K562 (cell line): ENCODE measurements around the gene RBMS3. TPM values are rescaled to one million over a fixed set of nuclear protein-coding genes. Genes with fewer than 3 reads are reported as not detected.

ENCODE experiments used
- ATAC-seq: fragments of 200-7000 bp; cut with Tn5 transposase; 3 replicates; pipeline ENCODE4 v1.9.1; 2020; ENCODE audit warnings: moderate library complexity
- BruUV-seq: library from RNA; stranded (reverse); fragments of 400-500 nt; replicated peaks from 2 replicates; lab custom pipeline; 2021; lab: Mats Ljungman, UMichigan
- CTCF ChIA-PET: fragments of 300-600 bp; formaldehyde crosslinking; extraction: SDS; loops from one replicate; lab custom pipeline; 2021; ENCODE audit warnings: low intra/inter-chr PET ratio; lab: Yijun Ruan, JAX
- POLR2A ChIA-PET: fragments of 300-600, 350-650 bp; sonication (Branson Sonifier 250); formaldehyde crosslinking; extraction: SDS; loops from one replicate; lab custom pipeline; 2021; ENCODE audit warnings: antibody characterized with exemption, inconsistent platforms; lab: Yijun Ruan, JAX
- DNase-seq, 4 experiments: peaks; one replicate each; pipeline versions ENCODE4 v3.0.0 to v3.0.0-alpha.2; 2011 to 2018; ENCODE audit warnings: low spot score in 3 of 4, mixed read lengths in 3 of 4; ENCODE audit errors: extremely low read depth in 1 of 4
- FAIRE-seq: peaks from 2 replicates; lab custom pipeline; 2011; peaks lifted over from hg19 to GRCh38; lab: Jason Lieb, UNC
- H2AFZ ChIP-seq: 2 replicates; pipeline ENCODE4 v1.6.0; 2011; ENCODE audit warnings: low read depth, low read length, control low read depth, inconsistent platforms
- H3K27ac ChIP-seq: fragments of 200-600 bp; 3 replicates; pipeline ENCODE4 v1.8.0; 2011; ENCODE audit warnings: low read depth, mild to moderate bottlenecking, control low read depth, inconsistent platforms, low read length, moderate library complexity, mixed read lengths; ENCODE audit errors: extremely low read depth
- H3K27me3 ChIP-seq, 2 experiments: fragments of 300-600 bp in 1 of 2; 2 replicates in 1 of 2; 3 replicates in 1 of 2; pipeline versions ENCODE4 v1.6.0 to v1.8.0; 2011; ENCODE audit warnings: inconsistent platforms in 2 of 2, low read length in 2 of 2, mild to moderate bottlenecking in 1 of 2, mixed read lengths in 1 of 2, moderate library complexity in 1 of 2; ENCODE audit not compliant: control insufficient read depth in 2 of 2, insufficient read depth in 2 of 2
- H3K36me3 ChIP-seq: fragments of 300-600 bp; 3 replicates; pipeline ENCODE4 v1.8.0; 2011; ENCODE audit warnings: mild to moderate bottlenecking, low read length, inconsistent platforms; ENCODE audit not compliant: control insufficient read depth, insufficient read depth
- H3K4me1 ChIP-seq, 2 experiments: fragments of 200-600 bp in 1 of 2; replicated peaks in 1 of 2; 2 replicates in 1 of 2; 3 replicates in 1 of 2; pipeline versions ENCODE4 v1.5.1 to v1.8.0; 2011; ENCODE audit warnings: inconsistent platforms in 2 of 2, low read length in 2 of 2, mild to moderate bottlenecking in 1 of 2, mixed read lengths in 1 of 2, moderate library complexity in 1 of 2; ENCODE audit not compliant: control insufficient read depth in 2 of 2, insufficient read depth in 2 of 2
- H3K4me2 ChIP-seq: 2 replicates; pipeline ENCODE4 v1.6.1; 2011; ENCODE audit warnings: low read length, control low read depth, inconsistent platforms, mixed read lengths; ENCODE audit not compliant: insufficient read depth
- H3K4me3 ChIP-seq: fragments of 200-600 bp; sonication (generic), shearing (Covaris generic); 2 replicates; pipeline ENCODE4 v1.5.1; 2016; ENCODE audit warnings: control low read depth, inconsistent platforms
- H3K79me2 ChIP-seq: fragments of 200-600 bp; 3 replicates; pipeline ENCODE4 v1.8.0; 2011; ENCODE audit warnings: low read length, inconsistent platforms; ENCODE audit not compliant: control insufficient read depth, insufficient read depth
- H3K9ac ChIP-seq, 2 experiments: 2 replicates each; pipeline versions ENCODE4 v1.6.0 to v1.6.1; 2011; ENCODE audit warnings: low read depth in 2 of 2, low read length in 2 of 2, control low read depth in 1 of 2, inconsistent platforms in 1 of 2, mild to moderate bottlenecking in 1 of 2, mixed read lengths in 1 of 2; ENCODE audit not compliant: insufficient read depth in 1 of 2
- H3K9me1 ChIP-seq: one replicate; pipeline ENCODE4 v1.6.0; 2011; ENCODE audit warnings: inconsistent platforms, mild to moderate bottlenecking, low read length, moderate library complexity; ENCODE audit not compliant: control insufficient read depth, insufficient read depth
- H3K9me3 ChIP-seq: replicated peaks from 2 replicates; pipeline ENCODE4 v1.5.1; 2011; ENCODE audit warnings: low read depth, low read length, inconsistent platforms; ENCODE audit not compliant: control insufficient read depth, insufficient read depth
- H4K20me1 ChIP-seq: replicated peaks from 2 replicates; pipeline ENCODE4 v1.6.1; 2011; ENCODE audit warnings: low read length, inconsistent platforms, mixed read lengths; ENCODE audit not compliant: control insufficient read depth, insufficient read depth
- BMI1 ChIP-seq: fragments of 150-350 bp; IDR thresholded peaks from 2 replicates; pipeline ENCODE4 v1.6.1; 2014; ENCODE audit warnings: low read length
- CBX1 ChIP-seq: sonication (generic); IDR thresholded peaks from 2 replicates; pipeline ENCODE4 v1.6.1; 2016; ENCODE audit warnings: antibody characterized with exemption, low read depth, mild to moderate bottlenecking
- CTBP1 ChIP-seq: fragments of 450-650 bp; IDR thresholded peaks from 2 replicates; pipeline ENCODE4 v1.6.1; 2016; ENCODE audit warnings: borderline replicate concordance
- HES1 ChIP-seq: fragments of 450-650 bp; IDR thresholded peaks from 2 replicates; pipeline ENCODE4 v1.6.1; 2016; ENCODE audit warnings: low read depth, mild to moderate bottlenecking, moderate library complexity
- HLTF ChIP-seq: fragments of 450-650 bp; IDR thresholded peaks from 2 replicates; pipeline ENCODE4 v1.6.1; 2016
- HNRNPH1 ChIP-seq: fragments of 200-400 bp; formaldehyde crosslinking; optimal IDR thresholded peaks from 2 replicates; pipeline ENCODE3; 2017; ENCODE audit warnings: low read depth, mild to moderate bottlenecking, low read length, moderate library complexity
- HNRNPLL ChIP-seq: fragments of 200-400 bp; formaldehyde crosslinking; IDR thresholded peaks from 2 replicates; pipeline ENCODE4 v1.6.1; 2017; ENCODE audit warnings: low read length, low read depth, mild to moderate bottlenecking; ENCODE audit not compliant: poor library complexity, severe bottlenecking
- IRF2 ChIP-seq: sonication (generic); formaldehyde crosslinking; IDR thresholded peaks from 2 replicates; pipeline ENCODE4 v1.8.1; 2022; ENCODE audit warnings: mild to moderate bottlenecking, missing genetic modification reagents
- MCM5 ChIP-seq: fragments of 450-650 bp; IDR thresholded peaks from 2 replicates; pipeline ENCODE4 v1.6.1; 2016; ENCODE audit warnings: low read depth
- PBX2 ChIP-seq, 2 experiments: IDR thresholded peaks in 1 of 2; conservative IDR thresholded peaks in 1 of 2; 2 replicates each; pipeline ENCODE4 v1.6.1; 2016; ENCODE audit warnings: low read depth in 2 of 2, mild to moderate bottlenecking in 1 of 2, missing compliant biosample characterization in 1 of 2, missing genetic modification characterization in 1 of 2, moderate library complexity in 1 of 2
- TAL1 ChIP-seq: fragments of 450-650 bp; IDR thresholded peaks from 2 replicates; pipeline ENCODE4 v1.6.1; 2016; ENCODE audit warnings: mild to moderate bottlenecking
- TBP ChIP-seq: optimal IDR thresholded peaks from 2 replicates; pipeline ENCODE3; 2011; ENCODE audit warnings: low read depth, low read length, improper control_type of control experiment
- YY1 ChIP-seq, 3 experiments: IDR thresholded peaks; 2 replicates each; pipeline ENCODE4 v1.6.1; 2011; ENCODE audit warnings: low read length in 2 of 3, mild to moderate bottlenecking in 2 of 3, moderate library complexity in 2 of 3, borderline replicate concordance in 1 of 3, control low read depth in 1 of 3, low read depth in 1 of 3; ENCODE audit not compliant: insufficient read depth in 3 of 3, insufficient replicate concordance in 2 of 3, control insufficient read depth in 1 of 3, insufficient read length in 1 of 3; ENCODE audit errors: extremely low read depth in 1 of 3
- ZBTB26 ChIP-seq: fragments of 450-650 bp; formaldehyde crosslinking; IDR thresholded peaks from 2 replicates; pipeline ENCODE4 v1.4.0; 2022; ENCODE audit warnings: missing genetic modification characterization
- WGBS: fragments of 100-300 bp; shearing (Covaris generic); methylation state at CpG from one replicate; pipeline ENCODE4 v1.1.6; 2016; ENCODE audit warnings: low coverage, mixed read lengths; ENCODE audit not compliant: insufficient coverage; ENCODE audit errors: missing lambda C conversion rate; 5-methylcytosine and 5-hydroxymethylcytosine counted together
- in situ Hi-C: fragments of 300-500 bp; cut with MboI; formaldehyde crosslinking; loops from 4 replicates; pipeline ENCODE4 v1.15.0; 2018; ENCODE audit warnings: inconsistent platforms, mixed read lengths
- intact Hi-C: fragments of 100-400 bp; cut with micrococcal nuclease; formaldehyde crosslinking; loops from 2 replicates; pipeline ENCODE4 v1.14.2; 2022
- polyA plus RNA-seq, 8 experiments: library from polyadenylated mRNA; depleted of rRNA in 4 of 8; stranded (reverse) in 5 of 8; unstranded in 3 of 8; fragments of >200 nt; fragmentation: Nextera tagmentation in 2 of 8; fragmentation: Illumina TruSeq in 1 of 8; extraction: Ambion mirVana in 2 of 8; extraction: Trizol in 1 of 8; gene quantifications; 2 replicates each; pipeline versions ENCODE4 v1.2.1 to v1.2.3, GENCODE V29; 2011 to 2014; ENCODE audit warnings: inconsistent platforms in 1 of 8, missing spikeins in 1 of 8
- total RNA-seq, 7 experiments: library from RNA; depleted of rRNA in 6 of 7; stranded (reverse); fragments of >200 nt in 6 of 7; fragmentation: Illumina TruSeq in 2 of 7; extraction: Trizol in 2 of 7; gene quantifications; 2 replicates each; pipeline versions ENCODE4 v1.2.1 to v1.2.3, GENCODE V29; 2011 to 2021; ENCODE audit warnings: low replicate concordance in 1 of 7

The RBMS3 gene
- total and polyA plus RNA-seq, 9 of the 15 experiments (the other 6 are each of a cell fraction or from before 2014, with no cell fraction given), result 0.20 TPM; not detected in 8

DNA sequence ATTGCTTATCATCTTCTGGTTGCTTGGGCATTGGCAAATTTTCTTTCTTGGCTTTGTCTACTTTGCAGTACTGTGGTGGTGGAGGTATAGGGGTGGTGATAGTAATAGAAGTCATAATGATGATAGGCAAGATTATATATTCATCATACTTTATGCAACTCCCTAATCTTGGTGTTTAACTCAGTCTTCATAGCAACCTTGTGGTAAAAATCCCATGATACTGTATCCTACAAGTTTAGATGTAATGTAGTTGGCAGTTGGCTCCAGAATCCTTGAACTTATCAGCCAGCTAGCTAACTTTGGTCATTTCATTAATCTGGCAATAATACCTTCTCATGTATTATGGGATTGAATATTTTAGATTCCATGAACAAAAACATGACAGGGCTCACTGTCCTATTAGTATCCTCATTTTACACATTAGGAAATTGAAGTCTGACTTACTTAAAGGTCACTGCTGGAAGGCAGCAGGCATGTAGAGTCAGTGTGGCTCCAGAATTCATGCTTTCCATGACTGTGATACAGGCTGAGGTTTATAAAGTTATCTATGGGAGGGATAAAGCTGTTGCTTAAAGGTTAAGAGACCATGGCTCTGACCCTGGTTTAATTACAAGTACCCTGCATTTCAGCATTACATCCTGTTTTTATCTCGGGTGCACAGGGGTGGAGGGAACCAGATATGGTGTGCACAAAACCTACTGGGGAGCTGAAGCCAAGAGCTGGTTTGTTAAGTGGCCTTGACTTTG lies 33.3 kb downstream of the RBMS3 start:
- Histone ChIP-seq H3K4me1 (no peaks in the 10 kb centered on the region), H3K9me3 (no peaks in the 10 kb centered on the region), H3K36me3 (no peaks in the 10 kb centered on the region), H4K20me1 (no peaks in the 10 kb centered on the region), H3K27me3 (no peaks in the 10 kb centered on the region), H3K9me1 (no peaks in the 10 kb centered on the region), H3K4me3 (no peak overlapping the region), H3K27ac (no peak overlapping the region), H3K79me2 (no peaks in the 10 kb centered on the region), H2AFZ (no peak overlapping the region), H3K9ac (no peak overlapping the region), H3K4me2 (no peak overlapping the region)
- in situ Hi-C loops (no loop called here), intact Hi-C loops (no loop called here)
- 0% methylated on average over 1 of the region's 1 CpG for WGBS
- FAIRE-seq, result no peak
- no TSS peak for BruUV-seq
- no peak for ATAC-seq
- DNase-seq, result no peak
- CTCF ChIA-PET, result no interaction called here
- POLR2A ChIA-PET, result no interaction called here
- TF ChIP-seq HNRNPLL (no peak), HES1 (no peak), TBP (no peak), PBX2 (CRISPR knock-in tag; IDR thresholded peaks at IDR 0.05; ENCODE audit: low read depth) (no peak), PBX2 (tag; conservative IDR thresholded peaks at IDR 0.05; ENCODE audit: low read depth) (no peak), YY1 (IDR thresholded peaks at IDR 0.05; ENCODE audit: borderline replicate concordance in 1 of 3, control insufficient read depth in 1 of 3, extremely low read depth in 1 of 3, insufficient read depth in 3 of 3, insufficient read length in 1 of 3, insufficient replicate concordance in 2 of 3, low read depth in 1 of 3, low read length in 2 of 3) (no peak), CTBP1 (no peak), CBX1 (no peak), HLTF (no peak), IRF2 (CRISPR knock-in tag) (no peak), ZBTB26 (CRISPR knock-in tag) (no peak), BMI1 (no peak), HNRNPH1 (no peak), MCM5 (no peak), TAL1 (no peak)
